AG04450 (cell line): Measurements from ENCODE around the gene ATP6V0A1. TPM values are rescaled to one million over a fixed set of nuclear protein-coding genes. Genes with fewer than 3 reads are reported as not detected.

Source experiments
- CTCF ChIA-PET: fragments of 300-600, 350-600 bp; formaldehyde crosslinking; extraction: SDS; loops from one replicate; lab custom pipeline; 2022; ENCODE audit warnings: antibody characterized with exemption, inconsistent platforms; lab: Charles Lee
- POLR2A ChIA-PET: fragments of 350-600 bp; formaldehyde crosslinking; extraction: SDS; loops from one replicate; lab custom pipeline; 2021; ENCODE audit warnings: antibody characterized with exemption, inconsistent platforms; lab: Yijun Ruan, JAX
- DNase-seq: peaks from one replicate; pipeline ENCODE4 v3.0.0-alpha.2; 2011; ENCODE audit warnings: low read depth, low spot score
- H3K27ac ChIP-seq: one replicate; pipeline ENCODE4 v1.5.1; 2012; ENCODE audit warnings: low read depth, low read length, control low read depth
- H3K27me3 ChIP-seq: one replicate; pipeline ENCODE4 v1.6.0; 2012; ENCODE audit warnings: low read length; ENCODE audit not compliant: control insufficient read depth, insufficient read depth
- H3K4me3 ChIP-seq: 2 replicates; pipeline ENCODE4 v1.5.1; 2011; ENCODE audit warnings: mild to moderate bottlenecking, low read depth, low read length, control low read depth
- H3K9me3 ChIP-seq: 2 replicates; pipeline ENCODE4 v1.5.1; 2012; ENCODE audit warnings: low read length; ENCODE audit not compliant: control insufficient read depth, insufficient read depth
- CTCF ChIP-seq: IDR thresholded peaks from 2 replicates; pipeline ENCODE4 v1.5.1; 2011; ENCODE audit warnings: low read depth, low read length, control low read depth, inconsistent platforms
- polyA plus RNA-seq: library from polyadenylated mRNA; depleted of rRNA; stranded (reverse); fragments of >200 nt; gene quantifications from 2 replicates; pipeline ENCODE4 v1.2.3, GENCODE V29; 2011

ATP6V0A1 gene
- polyA plus RNA-seq, 1 experiment, result 22.3 TPM

DNA sequence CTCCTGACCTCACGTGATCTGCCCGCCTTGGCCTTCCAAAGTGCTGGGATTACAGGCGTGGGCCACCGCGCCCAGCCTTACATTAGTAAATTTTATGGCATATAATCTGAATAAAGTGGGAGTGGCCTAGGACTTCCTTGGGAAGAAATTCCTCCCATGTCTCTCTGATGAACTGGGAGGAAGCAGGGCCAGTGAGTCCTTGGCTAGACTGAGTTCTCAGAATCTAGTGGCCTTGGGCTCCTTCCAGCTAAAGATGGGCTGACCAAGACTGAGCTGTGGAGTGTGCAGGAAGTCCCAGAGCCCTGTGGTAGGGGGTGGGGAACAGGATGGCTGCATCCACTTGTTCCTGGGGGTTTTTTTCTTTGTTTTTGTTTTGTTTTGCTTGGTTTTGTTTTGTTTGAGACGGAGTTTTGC, 67.4 kb downstream of the ATP6V0A1 start:
- Histone ChIP-seq H3K27ac (peak overlapping the region; percentile 47), H3K27me3 (no peaks in the 10 kb centered on the region), H3K9me3 (no peaks in the 10 kb centered on the region), H3K4me3 (no peak overlapping the region)
- POLR2A ChIA-PET, result interaction anchor here (1.4 kb wide), 1 partner anchor 103 kb away, joined by 5 read pairs; the partner anchor contains the start of gene CAVIN1
- no peak for DNase-seq
- CTCF ChIA-PET, result interaction anchor here (2.2 kb wide), 1 partner anchor 201 kb away, joined by 16 read pairs; no protein-coding TSS in a partner anchor
- TF ChIP-seq CTCF, result no peak

- no peak for TF ChIP-seq CTCF
- Histone ChIP-seq H3K4me3 (no peak overlapping the region), H3K27ac (no peak overlapping the region), H3K9me3 (no peaks in the 10 kb centered on the region), H3K27me3 (no peaks in the 10 kb centered on the region)
- no peak for DNase-seq
- POLR2A ChIA-PET, result interaction anchor here (0.7 to 1.3 kb wide), 4 partner anchors 8 to 180 kb away, joined by 4 to 8 read pairs (median 6); partner anchors contain the start of genes CAVIN1 and NAGLU
- CTCF ChIA-PET, result interaction anchor here (0.6 to 2.2 kb wide), 23 partner anchors 9 to 385 kb away, joined by 3 to 16 read pairs (median 4); partner anchors contain the start of genes CAVIN1 and STAT3
Observed at GRCh38 chr17:42527932-42528331, 69.3 kb downstream of the ATP6V0A1 start.

DNA sequence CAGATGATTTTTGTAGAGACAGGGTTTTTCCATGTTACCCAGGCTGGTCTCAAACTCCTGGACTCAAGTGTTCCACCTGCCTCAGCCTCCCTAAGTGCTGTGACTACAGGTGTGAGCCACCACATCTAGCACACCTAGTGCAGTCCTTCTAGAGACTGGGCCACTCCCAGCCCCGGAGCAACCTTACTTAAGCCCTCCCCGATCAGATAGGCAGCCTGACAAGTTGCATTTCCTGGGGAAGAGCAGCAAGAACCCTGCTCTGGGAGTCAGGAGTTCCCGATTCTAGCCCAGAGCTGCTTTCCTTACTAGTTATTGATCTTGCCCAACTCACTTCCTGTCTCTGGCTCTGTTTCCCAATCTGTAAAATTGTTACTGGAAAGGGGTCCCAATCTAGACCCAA, 70.4 kb downstream of the ATP6V0A1 start:
- H3K4me3 ChIP-seq, result no peak overlapping the region
- H3K9me3 ChIP-seq, result no peaks in the 10 kb centered on the region
- DNase-seq, result no peak
- no peak for TF ChIP-seq CTCF
- H3K27ac ChIP-seq, result no peak overlapping the region
- ChIA-PET POLR2A (no interaction called here), CTCF (interaction anchor here (0.5 kb wide), 1 partner anchor 114 kb away, joined by 3 read pairs; no protein-coding TSS in a partner anchor)
- no peaks in the 10 kb centered on the region for H3K27me3 ChIP-seq

- H3K27ac ChIP-seq, result no peak overlapping the region
- CTCF ChIA-PET, result interaction anchor here (0.9 kb wide), 1 partner anchor 209 kb away, joined by 4 read pairs; no protein-coding TSS in a partner anchor
- no peaks in the 10 kb centered on the region for H3K27me3 ChIP-seq
- TF ChIP-seq CTCF, result no peak
- no peaks in the 10 kb centered on the region for H3K9me3 ChIP-seq
- POLR2A ChIA-PET, result interaction anchor here (0.6 kb wide), 2 partner anchors 246 to 268 kb away, joined by 3 to 5 read pairs; no protein-coding TSS in a partner anchor
- no peak for DNase-seq
- no peak overlapping the region for H3K4me3 ChIP-seq
Observed at GRCh38 chr17:42530952-42531454, 72.3 kb downstream of the ATP6V0A1 start.
